ENCODE measurements around the gene BCL6B. TPM values are rescaled to one million over a fixed set of nuclear protein-coding genes. Genes with fewer than 3 reads are reported as not detected.

BCL6B gene
- total RNA-seq, 1 experiment from 2014 or later: 0.57 TPM

- no peak for TF ChIP-seq SP1 (IDR thresholded peaks at IDR 0.05; ENCODE audit: low read depth)
Measured at GRCh38 chr17:7016886-7017826, 5.7 kb upstream of the BCL6B start (continued).

- Histone ChIP-seq H3K9ac (ENCODE audit: low read length) (no peak overlapping the region), H2AFZ (ENCODE audit: low read depth, low read length, poor library complexity, severe bottlenecking) (no peak overlapping the region), H3K27ac (ENCODE audit: low read depth, low read length) (no peak overlapping the region), H3K36me3 (ENCODE audit: control insufficient read depth in 1 of 2, insufficient read depth in 2 of 2, low read length in 2 of 2) (no peaks in the 10 kb centered on the region), H3K27me3 (ENCODE audit: insufficient read depth, low read length) (no peaks in the 10 kb centered on the region), H4K20me1 (ENCODE audit: insufficient read depth) (no peaks in the 10 kb centered on the region), H3K4me1 (ENCODE audit: control insufficient read depth in 1 of 2, insufficient read depth in 2 of 2, low read length in 2 of 2) (peaks cover 10 to 42% of the 10 kb centered on the region in 2 experiments; a peak in 3 of 4 replicates), H3K9me2 (ENCODE audit: insufficient read depth) (no peaks in the 10 kb centered on the region), H3K79me2 (ENCODE audit: insufficient read depth, low read length) (peaks cover 16% of the 10 kb centered on the region), H3K4me2 (ENCODE audit: low read length) (no peak overlapping the region), H3K4me3 (replicated peaks in 1 of 2; ENCODE audit: low read depth in 1 of 2, low read length in 2 of 2) (no peak overlapping the region), H3K9me3 (ENCODE audit: control insufficient read depth in 1 of 2, insufficient read depth in 1 of 2, low read depth in 1 of 2, low read length in 2 of 2) (no peaks in the 10 kb centered on the region)
- ChIA-PET RAD21 (ENCODE audit: low non-redundant PET in 1 of 2, low total read pairs in 2 of 2, uncharacterized antibody in 2 of 2, unreplicated experiment in 2 of 2) (interaction anchor here in 1 of 2 experiments (0.7 kb wide), 1 partner anchor 174 kb away, joined by 7 read pairs; no protein-coding TSS in a partner anchor), CTCF (no interaction called here), POLR2A (no interaction called here)
- ATAC-seq (no peak), DNase-seq (ENCODE audit: low read depth, low spot score) (no peak)
- intact Hi-C loops (cut with micrococcal nuclease): no loop called here
- TF ChIP-seq POLR2AphosphoS5 (IDR thresholded peaks at IDR 0.05; ENCODE audit: low read depth, low read length): no peak
- no peak for TF ChIP-seq TCF7L2 (IDR thresholded peaks at IDR 0.05; ENCODE audit: borderline replicate concordance, extremely low read depth, insufficient read depth, insufficient read length)
- no peak for TF ChIP-seq CEBPB (IDR thresholded peaks at IDR 0.05; ENCODE audit: low read depth)
- TF ChIP-seq FOSL1 (IDR thresholded peaks at IDR 0.05; ENCODE audit: low read depth): no peak
- TF ChIP-seq JUND (IDR thresholded peaks at IDR 0.05): no peak
- no peak for TF ChIP-seq YY1 (IDR thresholded peaks at IDR 0.05; ENCODE audit: extremely low read depth, insufficient replicate concordance, low read depth, low read length)
- no peak for TF ChIP-seq REST (IDR thresholded peaks at IDR 0.05; ENCODE audit: low read depth)
- no peak for TF ChIP-seq EGR1 (IDR thresholded peaks at IDR 0.05; ENCODE audit: low read depth)
- BruUV-seq (replicated peaks): no TSS peak
Measured at GRCh38 chr17:7017827-7018200, 5.0 kb upstream of the BCL6B start.
